NCI-H2196 treated with DMSO at 0.1 percent for 48 hours (cell line): Measurements from ENCODE around the gene LINGO3.

ENCODE experiments used
- DNase-seq: peaks from one replicate; lab custom pipeline; 2025; ENCODE audit not compliant: unreplicated experiment; lab: John Stamatoyannopoulos, UW

Gene LINGO3

GRCh38 chr19:2306281-2306806 lies 1.6 kb downstream of the LINGO3 start:
- DNase-seq = no peak

- DNase-seq = no peak
Measured at GRCh38 chr19:2305452-2306280, 2.3 kb downstream of the LINGO3 start.

- no peak for DNase-seq
Measured at GRCh38 chr19:2303211-2303798, 4.6 kb downstream of the LINGO3 start.

- no peak for DNase-seq
Measured at GRCh38 chr19:2302319-2303210, 5.4 kb downstream of the LINGO3 start.

GRCh38 chr19:2300533-2300932 lies 7.4 kb downstream of the LINGO3 start:
- no peak for DNase-seq

GRCh38 chr19:2296141-2296540 lies 11.8 kb downstream of the LINGO3 start:
- no peak for DNase-seq

- DNase-seq = no peak
Measured at GRCh38 chr19:2294687-2295335, 13.1 kb downstream of the LINGO3 start.

GRCh38 chr19:2291185-2291751 lies 16.7 kb downstream of the LINGO3 start:
- DNase-seq = no peak

- DNase-seq = peak; percentile 26
Measured at GRCh38 chr19:2290441-2291184, 17.3 kb downstream of the LINGO3 start.

GRCh38 chr19:2289714-2290435 lies 18.1 kb downstream of the LINGO3 start:
- DNase-seq = no peak

GRCh38 chr19:2288818-2289713 lies 18.9 kb downstream of the LINGO3 start:
- DNase-seq = no peak

GRCh38 chr19:2288338-2288817 lies 19.6 kb downstream of the LINGO3 start:
- no peak for DNase-seq

GRCh38 chr19:2287585-2288337 lies 20.2 kb downstream of the LINGO3 start:
- no peak for DNase-seq

GRCh38 chr19:2286402-2287140 lies 21.4 kb downstream of the LINGO3 start:
- no peak for DNase-seq

- DNase-seq = no peak
Measured at GRCh38 chr19:2283835-2284507, 24.0 kb downstream of the LINGO3 start.

- no peak for DNase-seq
Measured at GRCh38 chr19:2282862-2283237, 25.1 kb downstream of the LINGO3 start.
